Stimulated activated CD8-positive, alpha-beta memory T cell treated with anti-CD3 and anti-CD28 coated beads, Interleukin-15, amount 100 ng/mL, for 48 hours (primary cell): ENCODE data around the gene MYDGF.

ENCODE experiments used
- DNase-seq, 2 donors: peaks; one replicate each; pipeline ENCODE4 v3.0.0-alpha.2; 2020; ENCODE audit warnings: low read depth in 2 of 2

The MYDGF gene

GRCh38 chr19:4675346-4675745 is 5.2 kb upstream of the MYDGF start:
- DNase-seq, result no peak

- DNase-seq, result no peak
Measured at GRCh38 chr19:4673726-4674125, 3.6 kb upstream of the MYDGF start.

GRCh38 chr19:4673216-4673615 is 3.1 kb upstream of the MYDGF start:
- DNase-seq, result no peak

DNA sequence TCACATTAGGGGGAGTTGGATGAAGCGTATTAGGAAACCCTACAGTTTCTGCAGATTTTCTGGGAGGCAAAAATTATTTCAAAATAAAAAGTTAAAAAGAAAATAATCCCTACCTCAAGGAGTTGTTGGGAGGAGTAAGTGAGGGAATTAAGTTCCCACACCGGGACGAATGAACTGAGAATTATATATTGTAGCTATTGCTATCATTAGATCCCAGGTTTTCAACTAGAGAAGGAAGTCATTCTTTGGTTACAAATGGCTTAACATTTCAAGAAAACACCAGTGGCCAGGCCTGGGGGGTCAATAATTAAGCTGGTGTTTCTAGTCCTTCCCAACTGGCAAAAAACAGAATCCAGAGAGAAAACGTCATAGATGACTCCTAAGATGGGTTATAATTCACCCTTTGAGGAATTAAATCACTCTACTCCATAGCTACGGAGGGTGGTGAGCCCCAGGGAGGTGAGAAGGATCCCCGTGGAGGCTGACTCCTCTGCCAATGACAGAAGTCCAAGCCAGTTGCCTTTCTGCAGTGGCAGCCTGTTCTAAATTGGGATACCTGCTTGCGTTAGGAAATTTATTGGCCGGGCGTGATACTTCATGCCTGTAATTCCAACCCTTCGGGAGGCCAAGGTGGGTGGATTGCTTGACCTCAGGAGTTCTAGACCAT is 1.2 kb upstream of the MYDGF start:
- no peak for DNase-seq

- no peak for DNase-seq
Measured at GRCh38 chr19:4664642-4665041, 5.5 kb downstream of the MYDGF start.

GRCh38 chr19:4662812-4663211 is 7.3 kb downstream of the MYDGF start:
- DNase-seq, result no peak

GRCh38 chr19:4662020-4662695 is 8.0 kb downstream of the MYDGF start:
- DNase-seq, result no peak

GRCh38 chr19:4660993-4661392 is 9.1 kb downstream of the MYDGF start:
- no peak for DNase-seq

- no peak for DNase-seq
Measured at GRCh38 chr19:4660181-4660791, 9.9 kb downstream of the MYDGF start.

GRCh38 chr19:4657835-4658234 is 12.3 kb downstream of the MYDGF start:
- DNase-seq, result no peak

GRCh38 chr19:4657262-4657661 is 12.9 kb downstream of the MYDGF start:
- no peak for DNase-seq

DNA sequence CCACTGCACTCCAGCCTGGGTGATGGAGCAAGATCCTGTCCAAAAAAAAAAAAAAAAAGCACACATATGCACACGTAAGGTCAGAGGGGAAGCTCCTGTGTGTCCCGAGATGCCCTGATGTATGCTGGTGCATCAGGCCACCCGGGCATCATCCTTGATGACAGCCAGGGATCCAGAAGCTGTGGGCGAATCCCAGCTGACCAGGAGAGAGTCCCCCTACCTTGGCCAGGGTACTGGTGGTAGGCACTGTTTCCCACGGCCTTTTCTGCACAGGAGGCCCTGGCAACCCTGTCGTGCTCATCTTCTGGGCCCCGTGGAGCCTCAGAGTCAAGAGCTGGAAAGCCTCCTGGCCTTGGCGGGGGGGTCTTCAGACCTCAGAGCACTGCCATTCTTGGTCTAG is 14.0 kb downstream of the MYDGF start:
- no peak for DNase-seq

GRCh38 chr19:4654437-4655361 is 15.4 kb downstream of the MYDGF start:
- no peak for DNase-seq

DNA sequence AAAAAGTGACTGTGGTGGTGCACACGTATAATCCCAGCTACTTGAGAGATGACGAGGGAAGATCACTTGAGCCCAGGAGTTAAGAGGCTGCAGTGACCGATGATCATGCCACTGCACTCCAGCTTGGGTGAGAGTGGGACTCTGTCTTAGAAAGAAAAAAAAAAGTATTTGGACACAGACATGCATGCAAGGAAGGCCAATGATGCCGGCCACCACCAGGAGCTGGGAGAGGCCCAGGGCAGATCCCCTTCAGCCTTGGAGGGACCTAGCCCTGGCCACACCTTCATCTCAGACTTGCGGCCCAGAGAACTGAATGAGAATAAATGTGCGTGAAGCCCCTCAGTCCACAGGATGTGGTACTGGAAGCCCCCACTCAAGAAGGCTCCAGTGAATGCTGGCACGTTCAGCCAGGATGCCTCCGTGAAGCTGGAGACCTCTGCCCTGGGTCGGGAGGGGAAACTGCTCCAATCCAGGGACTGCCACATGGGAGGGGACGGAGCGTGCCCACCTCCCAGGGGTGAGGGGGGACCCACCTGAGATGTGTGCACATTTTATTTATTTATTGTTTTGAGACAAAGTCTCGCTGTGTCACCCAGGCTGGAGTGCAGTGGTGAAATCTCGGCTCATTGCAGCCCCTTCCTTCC is 16.2 kb downstream of the MYDGF start:
- no peak for DNase-seq

- no peak for DNase-seq
Measured at GRCh38 chr19:4652075-4652474, 18.1 kb downstream of the MYDGF start.

- no peak for DNase-seq
Measured at GRCh38 chr19:4650159-4650558, 20.0 kb downstream of the MYDGF start.

DNA sequence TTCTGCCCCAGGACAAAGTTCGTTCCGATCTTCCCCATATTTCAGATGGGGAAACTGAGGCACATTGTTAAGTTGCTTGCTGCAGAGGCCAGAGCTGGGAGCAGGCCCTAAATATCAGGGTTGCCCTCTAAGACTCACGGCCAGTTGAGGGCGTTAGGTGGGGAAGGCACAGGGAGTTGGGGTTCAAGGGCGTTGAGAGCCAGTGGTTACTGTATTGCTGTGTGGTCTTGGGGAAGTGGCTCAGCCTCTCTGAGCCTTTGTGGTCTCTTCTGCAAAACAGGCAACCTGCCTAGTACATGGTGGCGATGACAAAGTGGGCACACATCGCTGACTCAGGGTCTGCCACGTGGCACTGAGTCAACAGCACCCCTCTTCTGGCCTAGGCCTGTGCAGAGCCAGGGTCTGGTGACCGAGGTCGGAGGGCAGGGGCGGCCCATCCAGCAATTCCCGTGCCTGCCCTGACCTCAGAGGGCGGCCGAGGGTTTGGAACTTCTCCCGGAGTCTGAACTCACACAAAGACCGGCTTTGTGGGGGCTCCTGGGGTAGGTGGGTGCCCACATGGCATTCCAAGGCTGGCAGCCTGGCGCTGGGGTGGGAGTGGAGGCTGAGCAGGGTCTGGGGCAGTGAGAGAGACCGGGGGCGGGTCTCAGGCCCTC is 20.6 kb downstream of the MYDGF start:
- DNase-seq, result no peak

DNA sequence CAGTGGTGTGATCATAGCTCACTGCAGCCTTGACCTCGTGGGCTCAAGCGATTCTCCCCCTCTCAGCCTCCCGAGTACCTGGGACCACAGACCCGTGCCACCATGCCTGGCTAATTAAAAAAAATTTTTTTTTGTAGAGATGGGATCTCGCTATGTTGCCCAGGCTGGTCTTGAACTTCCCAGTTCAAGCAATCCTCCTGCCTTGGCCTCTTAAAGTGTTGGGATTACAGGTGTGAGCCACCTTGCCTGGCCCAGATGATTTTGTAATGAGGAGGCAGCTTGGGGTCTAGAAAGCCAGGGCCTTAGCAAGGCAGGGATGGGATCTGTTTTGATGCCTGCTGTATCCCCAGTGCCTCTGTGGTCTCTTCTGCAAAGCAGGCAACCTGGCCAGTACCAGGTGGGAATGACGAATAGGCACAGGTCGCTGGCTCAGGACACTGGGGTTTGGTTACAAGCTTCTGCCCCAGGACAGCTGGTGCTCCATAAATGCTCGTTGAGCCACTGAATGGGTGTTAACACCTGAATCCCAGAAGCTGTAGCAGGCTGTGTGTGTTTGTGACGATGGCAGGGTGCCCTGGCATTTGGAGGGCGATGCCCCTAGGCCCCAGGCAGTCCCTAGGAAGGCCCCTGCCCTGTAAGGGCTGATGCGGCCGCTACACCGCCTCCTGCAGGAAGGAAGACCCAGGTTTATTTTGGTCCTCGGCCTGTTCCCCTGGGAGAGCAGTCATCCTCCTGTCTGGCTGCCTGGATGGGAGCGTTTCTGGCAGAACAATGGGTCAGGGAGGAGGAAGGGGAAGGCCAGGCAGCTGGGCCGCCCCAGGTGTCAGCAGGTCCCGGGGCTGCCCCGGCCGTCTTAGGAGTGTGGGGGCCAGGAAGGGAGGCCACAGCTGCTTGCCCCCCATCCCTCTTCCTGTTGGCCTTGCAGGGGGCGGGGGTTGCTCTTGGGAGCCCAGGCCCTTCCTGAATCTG is 22.2 kb downstream of the MYDGF start:
- DNase-seq, result no peak

DNA sequence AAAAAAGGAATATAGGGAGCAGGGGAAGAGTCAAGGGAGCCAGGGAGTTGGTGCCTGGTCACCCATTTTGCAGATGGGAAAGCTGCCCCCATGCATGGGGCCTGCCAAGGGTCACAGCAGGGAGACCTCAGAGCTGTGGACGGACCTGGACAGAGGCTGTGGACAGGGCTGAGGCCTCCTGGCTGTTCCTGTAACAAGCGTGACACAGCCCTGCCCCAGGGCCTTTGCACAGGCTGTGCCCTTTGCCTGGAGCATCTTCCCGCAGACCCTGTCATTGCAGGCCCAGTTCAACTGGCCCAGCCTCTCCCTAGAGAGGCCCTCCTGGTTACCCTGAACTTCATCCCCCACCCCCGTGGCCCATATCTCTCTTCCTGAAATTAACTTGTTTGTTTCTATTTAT is 24.4 kb downstream of the MYDGF start:
- no peak for DNase-seq

DNA sequence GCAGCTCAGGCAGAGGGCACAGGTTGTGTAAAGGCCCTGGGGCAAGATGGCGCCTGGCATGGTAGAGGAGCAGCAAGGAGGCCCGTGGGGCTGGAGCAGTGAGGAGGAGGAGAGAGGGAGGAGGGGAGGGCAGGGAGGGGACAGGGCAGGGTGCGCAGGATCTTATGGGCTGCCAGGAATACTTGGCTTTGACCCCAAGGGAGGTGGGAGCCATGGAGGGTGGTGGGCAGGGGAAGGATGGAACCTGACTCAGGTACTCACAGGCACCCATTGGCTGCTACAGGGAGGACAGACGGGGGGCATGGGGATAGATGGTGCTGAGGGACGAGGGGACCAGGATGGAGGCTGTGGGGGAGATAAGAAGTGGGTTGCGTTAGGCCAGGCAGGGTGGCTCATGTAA is 27.5 kb downstream of the MYDGF start:
- DNase-seq, result no peak
